Fibroblast of lung (primary cell): ENCODE data around the gene FBL. TPM values are rescaled to one million over a fixed set of nuclear protein-coding genes. Genes with fewer than 3 reads are reported as not detected.

Source experiments
- DNase-seq, 2 donors: peaks; one replicate each; pipeline versions ENCODE4 v3.0.0 to v3.0.0-alpha.2; 2010; ENCODE audit warnings: low read depth in 2 of 2
- H2AFZ ChIP-seq: 2 replicates; pipeline ENCODE4 v1.5.1; 2012; ENCODE audit warnings: low read length, control low read depth, inconsistent platforms
- H3K27ac ChIP-seq: 2 replicates; pipeline ENCODE4 v1.5.1; 2011; ENCODE audit warnings: low read length, control low read depth; ENCODE audit not compliant: insufficient read depth
- H3K27me3 ChIP-seq: 2 replicates; pipeline ENCODE4 v1.5.1; 2011; ENCODE audit warnings: mild to moderate bottlenecking, low read length; ENCODE audit not compliant: control insufficient read depth, insufficient read depth
- H3K36me3 ChIP-seq: 2 replicates; pipeline ENCODE4 v1.5.1; 2011; ENCODE audit warnings: low read length; ENCODE audit not compliant: control insufficient read depth, insufficient read depth
- H3K4me1 ChIP-seq: 2 replicates; pipeline ENCODE4 v1.5.1; 2011; ENCODE audit warnings: low read length; ENCODE audit not compliant: control insufficient read depth, insufficient read depth; ENCODE audit errors: extremely low read depth
- H3K4me2 ChIP-seq: 2 replicates; pipeline ENCODE4 v1.5.1; 2011; ENCODE audit warnings: low read length, control low read depth; ENCODE audit not compliant: insufficient read depth; ENCODE audit errors: extremely low read depth
- H3K4me3 ChIP-seq, 4 experiments: fragments of 200-600 bp in 1 of 4; sonication (generic) in 1 of 4; replicated peaks in 1 of 4; 2 replicates each; pipeline ENCODE4 v1.5.1; 2011 to 2016; ENCODE audit warnings: low read length in 4 of 4, low read depth in 3 of 4, mild to moderate bottlenecking in 3 of 4, control low read depth in 2 of 4, inconsistent platforms in 1 of 4, mixed read lengths in 1 of 4; ENCODE audit not compliant: insufficient read depth in 1 of 4; ENCODE audit errors: control extremely low read depth in 1 of 4
- H3K79me2 ChIP-seq: 2 replicates; pipeline ENCODE4 v1.5.1; 2012; ENCODE audit warnings: mild to moderate bottlenecking, low read length, inconsistent platforms; ENCODE audit not compliant: control insufficient read depth, insufficient read depth
- H3K9ac ChIP-seq: 2 replicates; pipeline ENCODE4 v1.5.1; 2011; ENCODE audit warnings: mild to moderate bottlenecking, low read length, control low read depth; ENCODE audit not compliant: insufficient read depth
- H3K9me3 ChIP-seq: 2 replicates; pipeline ENCODE4 v1.5.1; 2012; ENCODE audit warnings: low read depth, low read length; ENCODE audit not compliant: control insufficient read depth, insufficient read depth
- H4K20me1 ChIP-seq: 2 replicates; pipeline ENCODE4 v1.5.1; 2011; ENCODE audit warnings: low read length; ENCODE audit not compliant: control insufficient read depth, insufficient read depth; ENCODE audit errors: extremely low read depth
- CTCF ChIP-seq, 2 donors: IDR thresholded peaks in 1 of 2; conservative IDR thresholded peaks in 1 of 2; 1 replicate in 1 of 2; 2 replicates in 1 of 2; pipeline ENCODE4 v1.5.1; 2011 to 2012; ENCODE audit warnings: low read length in 2 of 2, control low read depth in 1 of 2, inconsistent platforms in 1 of 2, low read depth in 1 of 2, mild to moderate bottlenecking in 1 of 2
- EZH2 ChIP-seq: IDR thresholded peaks from 2 replicates; pipeline ENCODE4 v1.5.1; 2012; ENCODE audit warnings: low read length, control low read depth, mild to moderate bottlenecking; ENCODE audit errors: missing control alignments
- polyA plus RNA-seq, 2 donors: library from polyadenylated mRNA; depleted of rRNA in 1 of 2; stranded (reverse) in 1 of 2; unstranded in 1 of 2; fragments of >200 nt; gene quantifications; 2 replicates each; pipeline ENCODE4 v1.2.1, GENCODE V29; 2011 to 2012; ENCODE audit warnings: missing spikeins in 1 of 2
- total RNA-seq: library from RNA; depleted of rRNA; stranded (reverse); fragments of >200 nt; gene quantifications from 2 replicates; pipeline ENCODE4 v1.2.1, GENCODE V29; 2014

FBL gene
- total and polyA plus RNA-seq, 2 donors (not counting 1 experiment from before 2014, with no cell fraction given): 127 to 177 TPM

- peak; percentile 92 to 93 for DNase-seq
- Histone ChIP-seq H3K4me2 (peak overlapping the region; percentile 99), H3K4me3 (peak overlapping the region; percentile 72 to 86 (median 74)), H3K4me1 (no peaks in the 10 kb centered on the region), H3K27me3 (no peaks in the 10 kb centered on the region), H3K27ac (peak overlapping the region; percentile 43), H3K9ac (peak overlapping the region; percentile 59), H3K79me2 (no peaks in the 10 kb centered on the region), H4K20me1 (no peaks in the 10 kb centered on the region), H3K9me3 (no peaks in the 10 kb centered on the region), H3K36me3 (peaks cover 7% of the 10 kb centered on the region), H2AFZ (peak overlapping the region; percentile 59)
- TF ChIP-seq CTCF (conservative IDR thresholded peaks at IDR 0.05 in 1 of 2, IDR thresholded peaks at IDR 0.05 in 1 of 2; ENCODE audit: low read depth in 1 of 2, low read length in 2 of 2): no peak
- TF ChIP-seq EZH2: no peak
These were observed 21.8 kb downstream of the FBL start for GRCh38 chr19:39824143-39825092.

GRCh38 chr19:39823686-39824085 lies 22.5 kb downstream of the FBL start:
- Histone ChIP-seq H3K9ac (peak overlapping the region; percentile 59), H3K27ac (no peak overlapping the region)

More at GRCh38 chr19:39823686-39824085, 22.5 kb downstream of the FBL start:
- H3K4me1 ChIP-seq: no peaks in the 10 kb centered on the region
- peaks cover 7% of the 10 kb centered on the region for H3K36me3 ChIP-seq
- peak overlapping the region; percentile 72 to 86 (median 74) for H3K4me3 ChIP-seq
- peak in 1 of 2 donors; percentile 4 for DNase-seq
- peak overlapping the region; percentile 59 for H2AFZ ChIP-seq
- H3K27me3 ChIP-seq: no peaks in the 10 kb centered on the region
- H4K20me1 ChIP-seq: no peaks in the 10 kb centered on the region
- no peaks in the 10 kb centered on the region for H3K9me3 ChIP-seq
- TF ChIP-seq CTCF (conservative IDR thresholded peaks at IDR 0.05 in 1 of 2, IDR thresholded peaks at IDR 0.05 in 1 of 2; ENCODE audit: low read depth in 1 of 2, low read length in 2 of 2) (no peak), EZH2 (no peak)
- peak overlapping the region; percentile 99 for H3K4me2 ChIP-seq
- no peaks in the 10 kb centered on the region for H3K79me2 ChIP-seq
